NCI-H1048 (cell line): Measurements from ENCODE around the gene MDGA2.
"Not testable (repeated sequence)": the region's sequence is repeated elsewhere in the genome, so short reads cannot be mapped to it uniquely, and the experiment has no call there.

Experiments
- DNase-seq: peaks from one replicate; lab custom pipeline; 2025; lab: John Stamatoyannopoulos, UW

Gene MDGA2

DNA sequence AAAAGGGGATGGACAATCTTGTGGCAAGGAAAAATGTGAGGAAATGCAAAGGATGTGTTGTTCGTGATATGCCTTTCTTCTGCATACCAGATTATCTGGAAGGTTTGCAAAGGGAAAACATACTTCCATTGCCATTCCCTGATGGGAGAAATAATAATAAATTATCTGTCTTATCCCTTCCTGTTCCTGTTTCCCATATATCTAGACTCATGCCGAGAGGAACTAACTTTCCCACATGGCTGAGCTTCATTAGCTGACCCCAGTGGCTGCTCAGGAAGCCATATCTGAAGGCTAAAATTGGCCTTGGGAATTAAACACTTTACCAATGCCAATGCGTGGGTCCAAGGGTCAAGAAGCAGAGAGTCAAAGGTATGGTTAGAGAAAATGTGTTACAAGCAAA, 439.8 kb downstream of the MDGA2 start:
- DNase-seq: no peak

DNA sequence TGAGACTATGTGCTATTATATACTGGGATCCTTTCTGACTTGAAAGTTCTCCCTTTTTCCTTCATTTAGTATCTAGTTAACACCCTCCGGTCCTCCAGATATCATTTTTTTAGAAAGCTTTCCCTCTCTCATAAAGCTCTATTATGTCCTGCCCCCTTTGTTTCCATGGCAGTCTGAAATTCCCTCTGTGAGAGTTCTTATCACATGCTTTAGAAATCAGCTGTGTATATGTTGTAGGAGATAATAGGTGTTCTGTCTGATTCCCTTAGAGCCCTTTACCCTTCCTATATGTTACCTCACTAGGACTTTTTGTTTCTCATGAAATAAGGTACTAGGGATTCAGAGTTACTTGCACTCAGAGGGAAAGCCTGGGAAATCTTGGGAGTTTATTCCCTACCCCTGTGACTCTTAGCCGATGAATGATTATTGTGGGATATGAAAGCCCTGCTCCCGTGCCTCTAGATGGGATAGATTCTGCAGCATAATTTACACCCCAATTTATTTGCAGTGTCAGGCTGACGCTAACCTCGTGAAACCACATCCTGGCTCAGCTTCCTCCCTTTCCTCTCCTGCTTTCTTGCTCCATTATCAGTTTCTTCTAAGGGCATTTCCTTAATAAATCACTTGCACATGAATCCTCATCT, 448.4 kb downstream of the MDGA2 start:
- DNase-seq: no peak

DNA sequence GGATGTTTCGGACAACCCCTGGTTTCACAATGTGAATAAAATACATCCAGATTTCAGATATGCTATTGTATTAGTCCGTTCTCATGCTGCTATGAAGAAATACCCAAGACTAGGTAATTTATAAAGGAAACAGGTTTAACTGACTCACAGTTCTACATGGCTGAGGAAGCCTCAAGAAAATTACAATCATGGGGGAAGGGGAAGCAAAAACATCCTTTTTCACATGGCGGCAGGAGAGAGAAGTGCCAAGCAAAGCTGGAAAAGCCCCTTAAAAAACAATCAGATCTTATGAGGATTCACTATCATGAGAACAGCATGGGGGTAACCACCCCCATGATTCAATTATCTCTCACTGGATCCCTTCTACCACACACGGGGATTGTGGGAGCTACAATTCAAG, 451.7 kb downstream of the MDGA2 start:
- DNase-seq: no peak

DNA sequence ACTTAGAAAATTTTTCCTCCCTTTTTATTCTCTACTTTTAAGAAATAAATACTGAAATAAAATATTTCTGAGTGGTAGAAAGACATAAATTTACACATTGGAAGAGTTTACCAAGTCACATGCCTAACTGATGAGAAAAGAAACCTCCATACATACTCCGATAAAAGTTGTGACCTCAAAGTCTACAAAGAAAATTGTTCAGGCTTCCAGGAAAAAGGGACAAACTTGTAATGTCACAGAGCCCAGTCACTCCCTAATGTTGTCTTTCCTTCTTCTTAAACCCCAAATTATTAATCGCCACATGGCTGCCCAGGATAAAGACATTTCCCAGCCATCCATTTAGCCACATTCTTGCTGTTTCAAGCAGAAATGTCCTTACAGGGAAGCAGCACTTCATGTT, 455.3 kb downstream of the MDGA2 start:
- no peak for DNase-seq

DNA sequence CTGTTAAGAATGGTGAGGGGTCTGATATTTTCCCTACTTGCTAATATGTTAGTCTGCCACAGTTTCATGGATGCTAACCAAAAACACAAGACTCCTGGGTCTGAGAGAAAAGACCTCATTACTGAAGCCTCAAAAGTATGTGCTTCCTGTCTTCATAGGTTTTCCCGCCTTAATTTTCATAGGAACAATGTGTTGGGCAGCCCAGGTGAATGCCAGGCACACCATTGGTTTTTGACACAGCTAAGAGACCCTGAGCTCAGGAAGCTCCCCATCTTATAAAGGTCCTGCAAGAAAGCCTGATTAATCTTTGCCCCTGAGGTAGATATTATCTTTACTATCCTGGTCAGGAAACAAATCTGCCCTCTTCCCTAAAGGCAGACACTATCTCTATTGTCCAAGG, 464.1 kb downstream of the MDGA2 start:
- DNase-seq: no peak

DNA sequence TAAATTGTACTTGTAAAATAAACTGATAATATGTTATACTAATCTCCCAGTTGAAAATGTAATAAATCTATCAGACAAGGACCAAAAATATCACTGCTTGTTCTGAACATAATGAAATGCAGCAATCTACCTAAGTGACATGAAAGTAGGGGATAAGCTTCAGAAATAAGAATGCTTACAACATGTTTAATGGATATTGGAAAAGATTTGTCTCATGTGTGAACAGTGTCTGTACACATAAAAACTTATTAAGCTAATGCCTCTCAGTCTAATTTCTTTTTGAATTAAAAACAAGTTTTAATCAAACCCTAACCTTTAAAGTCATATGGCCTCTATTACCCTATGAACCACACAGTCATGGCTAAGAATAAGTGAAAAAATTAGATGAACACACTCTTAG, 465.3 kb downstream of the MDGA2 start:
- DNase-seq: no peak

DNA sequence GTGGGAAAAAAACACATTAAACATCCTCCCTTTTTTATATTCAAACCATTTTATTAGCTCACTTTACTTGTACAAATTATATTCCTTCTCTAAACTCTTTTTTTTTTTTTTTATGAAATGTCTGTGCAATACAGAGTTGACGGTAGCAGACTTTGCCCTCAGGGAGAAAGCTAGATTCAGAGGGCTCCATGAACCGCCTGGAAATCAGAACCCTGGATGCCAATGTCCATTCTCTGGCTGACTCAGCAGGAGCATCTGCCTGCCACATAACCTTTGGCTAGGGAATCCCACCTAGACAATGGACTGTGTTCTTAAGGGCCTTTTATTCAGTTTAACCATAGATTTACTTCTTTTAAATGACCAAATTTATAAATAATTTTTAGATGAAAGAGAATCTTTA, 467.0 kb downstream of the MDGA2 start:
- no peak for DNase-seq

DNA sequence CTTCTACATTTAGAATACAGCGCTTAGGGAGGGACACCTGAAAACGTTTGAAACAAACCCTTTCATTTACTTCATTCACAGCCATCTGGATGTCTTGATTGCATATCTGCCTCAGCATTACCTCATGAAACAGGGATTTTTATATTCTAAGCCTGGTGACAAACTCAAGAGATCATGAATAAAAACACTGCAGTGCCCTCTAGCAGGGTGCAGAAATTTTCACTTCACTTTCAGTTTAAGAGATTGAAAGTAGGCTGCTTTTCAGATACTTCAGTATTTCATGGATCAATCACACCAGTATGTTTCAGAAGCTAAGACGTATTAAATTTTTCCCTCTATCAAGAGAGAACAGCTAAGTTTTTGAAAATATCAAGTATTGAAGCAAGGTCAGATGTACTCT, 467.8 kb downstream of the MDGA2 start:
- no peak for DNase-seq

DNA sequence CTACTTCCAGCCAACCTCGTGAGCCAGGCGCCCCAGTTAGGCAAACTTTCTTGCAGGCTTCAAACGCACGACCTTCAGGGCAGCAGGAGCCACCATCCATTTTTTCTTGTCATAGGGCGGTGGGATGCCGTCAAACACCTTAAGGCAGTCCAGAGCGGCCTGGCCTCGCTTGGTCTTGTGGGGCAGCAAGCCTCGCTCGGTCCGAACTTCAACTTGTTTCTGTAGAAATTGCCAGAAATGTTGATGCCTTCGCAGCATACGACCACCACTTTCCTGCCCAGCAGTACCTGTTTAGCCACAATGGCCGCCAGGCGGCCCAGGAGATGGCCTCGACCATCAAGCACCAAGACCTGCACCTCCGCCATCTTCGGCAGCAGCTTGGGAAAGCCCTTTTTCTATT, 474.7 kb downstream of the MDGA2 start:
- no peak for DNase-seq

DNA sequence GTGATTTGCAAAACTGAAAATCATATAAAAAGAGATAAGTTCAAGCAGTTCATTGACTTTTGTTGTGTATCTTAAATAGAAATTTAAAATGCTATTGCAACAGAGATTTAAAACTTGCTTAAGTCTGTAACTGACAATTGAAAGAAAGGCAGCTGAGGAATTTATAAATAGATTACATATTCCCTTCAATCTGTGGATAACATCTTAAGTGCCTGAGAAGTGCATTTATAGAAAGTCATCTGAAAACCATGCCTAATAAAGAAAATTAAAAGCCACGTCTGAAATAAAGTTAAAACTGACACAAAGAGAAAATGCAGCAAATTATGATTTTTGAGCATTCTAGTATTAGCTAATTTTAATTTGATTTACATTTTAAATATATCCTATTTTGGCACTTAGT, 479.8 kb downstream of the MDGA2 start:
- no peak for DNase-seq

DNA sequence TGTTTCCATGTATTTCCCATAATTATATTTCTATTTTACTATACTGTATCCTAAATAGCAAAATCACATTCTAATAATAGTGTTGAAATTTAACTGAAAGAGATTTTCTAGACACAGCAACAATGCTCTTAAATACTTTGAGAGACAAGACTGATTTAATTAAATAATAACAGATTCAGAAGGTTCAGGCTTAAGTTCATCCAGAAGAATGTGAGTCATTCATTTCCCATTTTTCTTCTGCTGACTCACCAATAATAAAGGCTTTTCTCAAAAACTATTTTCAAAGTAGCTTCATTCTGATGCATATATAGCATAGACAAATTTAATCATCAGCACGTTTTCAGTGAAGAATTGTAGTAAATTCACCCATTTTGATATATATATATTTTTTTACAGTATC, 481.4 kb downstream of the MDGA2 start:
- no peak for DNase-seq

DNA sequence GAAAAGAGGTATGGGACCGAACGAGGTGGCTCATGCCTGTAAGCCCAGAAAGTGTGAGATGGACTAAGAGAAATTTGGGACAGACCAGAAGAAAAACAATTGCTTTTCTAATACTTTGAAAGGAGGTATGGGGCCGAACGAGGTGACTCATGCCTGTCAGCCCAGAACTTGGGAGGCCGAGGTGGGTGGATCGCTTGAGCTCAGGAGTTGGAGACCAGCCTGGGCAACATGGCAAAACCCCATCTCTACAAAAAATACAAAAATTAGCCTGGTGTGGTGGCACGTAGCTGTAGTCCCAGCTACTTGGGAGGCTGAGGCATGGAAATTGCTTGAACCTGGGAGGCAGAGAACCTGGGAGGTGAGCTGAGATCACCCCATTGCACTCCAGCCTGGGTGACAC, 483.2 kb downstream of the MDGA2 start:
- DNase-seq: not testable (repeated sequence)

DNA sequence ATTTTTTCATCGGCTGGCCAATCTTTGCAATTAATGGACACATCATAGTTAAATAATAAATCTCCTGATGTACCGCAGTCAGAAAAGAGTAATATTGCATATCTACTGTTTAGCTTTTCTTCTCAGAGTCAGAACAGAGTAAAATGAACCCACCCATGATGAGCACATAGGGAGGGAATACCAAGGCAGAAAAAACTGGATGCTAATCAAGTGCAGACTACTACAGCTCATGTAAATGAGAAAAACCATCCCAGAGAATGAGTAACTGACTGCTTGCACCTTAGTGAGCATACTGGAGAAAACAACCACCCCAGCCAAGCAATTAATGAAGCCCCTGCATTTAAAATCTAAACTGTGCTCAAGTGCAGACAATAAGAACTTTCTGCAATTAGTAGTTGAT, 483.7 kb downstream of the MDGA2 start:
- DNase-seq: no peak

DNA sequence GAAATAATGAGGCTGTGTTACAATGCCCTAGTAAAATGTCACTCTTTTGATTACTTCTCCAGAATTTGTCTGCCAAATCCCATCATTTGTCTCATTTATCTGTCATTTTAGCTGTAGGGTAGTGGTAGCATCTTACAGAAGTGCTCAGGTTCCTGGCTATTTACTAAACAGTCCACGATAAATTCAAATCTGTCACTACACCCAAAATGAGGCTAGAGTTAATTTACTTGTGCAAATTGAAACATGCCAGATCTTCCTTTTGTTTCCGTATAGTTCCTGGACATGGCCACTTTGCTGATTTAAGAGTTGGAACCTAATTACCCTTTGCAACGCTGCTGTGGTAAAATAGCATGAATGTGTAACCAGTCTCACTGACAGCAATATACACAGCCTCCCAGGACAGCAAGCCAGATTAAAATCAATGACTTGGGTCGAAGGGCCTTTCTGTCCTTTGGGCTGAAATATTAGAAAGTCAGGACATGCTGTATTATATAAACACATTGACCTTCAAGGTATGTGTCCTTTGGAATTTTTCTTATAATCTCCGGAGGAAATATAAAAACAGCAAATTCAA, 485.4 kb downstream of the MDGA2 start:
- DNase-seq: no peak

DNA sequence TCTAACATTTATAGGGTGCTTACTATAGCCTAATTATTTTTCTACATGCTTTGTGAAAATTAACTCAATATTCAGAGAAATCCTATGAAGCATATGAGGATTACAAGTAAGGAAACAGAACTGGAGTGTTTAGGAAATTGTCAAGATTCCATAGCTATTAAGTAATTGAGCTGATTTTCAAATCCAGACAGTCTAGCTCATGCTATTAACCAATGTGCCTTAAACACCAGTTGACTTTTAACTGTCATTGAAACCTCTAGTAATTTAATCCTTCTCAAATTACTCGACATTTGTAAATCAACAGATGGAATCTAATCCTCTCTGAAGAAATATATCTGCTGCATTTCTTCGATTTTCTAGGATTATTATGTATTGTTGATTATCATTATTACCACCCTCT, 488.9 kb downstream of the MDGA2 start:
- DNase-seq: no peak

DNA sequence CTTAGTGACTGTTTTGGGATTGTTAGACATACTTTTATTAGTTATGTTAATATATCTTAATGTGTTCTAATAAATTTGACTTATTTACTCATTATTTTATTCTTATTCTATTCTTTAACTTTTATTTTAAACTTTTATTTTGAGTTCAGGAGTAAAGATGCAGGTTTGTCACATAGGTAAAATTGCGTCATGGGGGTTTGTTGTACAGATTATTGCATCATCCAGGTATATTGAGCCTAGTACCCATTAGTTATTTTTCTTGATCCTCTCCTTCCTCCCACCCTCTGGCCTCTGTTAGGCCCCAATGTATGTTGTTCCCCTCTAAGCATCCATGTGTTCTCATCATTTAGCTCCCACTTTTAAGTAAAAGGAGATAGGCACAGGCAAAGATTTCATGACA, 495.5 kb downstream of the MDGA2 start:
- no peak for DNase-seq

DNA sequence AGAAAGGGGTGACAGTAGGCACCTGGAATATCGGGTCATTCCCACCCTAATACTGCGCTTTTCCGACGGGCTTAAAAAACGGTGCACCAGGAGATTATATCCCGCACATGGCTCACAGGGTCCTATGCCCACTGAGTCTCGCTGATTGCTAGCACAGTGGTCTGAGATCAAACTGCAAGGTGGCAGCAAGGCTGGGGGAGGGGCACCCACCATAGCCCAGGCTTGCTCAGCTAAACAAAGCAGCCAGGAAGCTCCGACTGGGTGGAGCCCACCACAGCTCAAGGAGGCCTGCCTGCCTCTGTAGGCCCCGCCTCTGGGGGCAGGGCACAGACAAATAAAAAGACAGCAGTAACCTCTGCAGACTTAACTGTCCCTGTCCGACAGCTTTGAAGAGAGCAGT, 503.5 kb downstream of the MDGA2 start:
- DNase-seq: not testable (repeated sequence)

DNA sequence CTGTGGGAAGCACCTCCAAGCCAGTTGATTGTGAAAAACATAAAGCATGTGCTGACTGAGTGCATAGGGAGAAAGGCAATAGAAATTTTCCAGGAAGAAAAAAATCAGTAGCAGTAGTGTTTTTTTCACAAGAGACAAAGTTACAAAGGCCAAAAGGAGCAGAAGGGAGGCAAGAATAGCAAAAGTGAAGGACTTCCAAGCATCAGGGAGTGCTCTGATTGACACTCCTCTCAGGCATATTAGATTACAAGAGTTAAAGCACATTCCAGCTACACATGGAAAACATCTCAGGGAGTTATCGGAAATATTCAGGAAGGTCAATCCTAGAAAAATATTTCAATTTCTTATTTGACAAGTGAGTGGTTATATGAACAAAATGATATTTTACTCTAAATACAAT, 508.0 kb downstream of the MDGA2 start:
- DNase-seq: no peak

DNA sequence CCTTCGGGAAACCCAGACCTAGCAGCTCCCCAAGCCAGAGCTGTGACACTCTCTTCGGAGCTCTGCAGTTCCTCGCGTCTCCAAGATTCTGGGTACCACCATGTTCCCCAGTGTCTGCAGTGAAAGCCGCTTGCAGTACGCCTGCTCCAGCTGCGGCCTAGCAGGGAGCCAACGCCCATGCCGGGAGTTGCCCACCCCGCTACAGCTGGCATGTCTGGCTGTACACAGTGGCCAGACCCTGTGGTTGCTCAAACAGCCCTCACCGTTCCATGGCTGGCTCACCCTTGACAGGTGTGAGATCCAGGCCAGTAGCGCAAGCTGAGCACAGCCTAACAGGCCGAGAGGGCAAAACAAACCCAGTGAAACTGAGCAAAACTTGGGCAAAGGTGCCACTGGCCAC, 520.0 kb downstream of the MDGA2 start:
- no peak for DNase-seq

DNA sequence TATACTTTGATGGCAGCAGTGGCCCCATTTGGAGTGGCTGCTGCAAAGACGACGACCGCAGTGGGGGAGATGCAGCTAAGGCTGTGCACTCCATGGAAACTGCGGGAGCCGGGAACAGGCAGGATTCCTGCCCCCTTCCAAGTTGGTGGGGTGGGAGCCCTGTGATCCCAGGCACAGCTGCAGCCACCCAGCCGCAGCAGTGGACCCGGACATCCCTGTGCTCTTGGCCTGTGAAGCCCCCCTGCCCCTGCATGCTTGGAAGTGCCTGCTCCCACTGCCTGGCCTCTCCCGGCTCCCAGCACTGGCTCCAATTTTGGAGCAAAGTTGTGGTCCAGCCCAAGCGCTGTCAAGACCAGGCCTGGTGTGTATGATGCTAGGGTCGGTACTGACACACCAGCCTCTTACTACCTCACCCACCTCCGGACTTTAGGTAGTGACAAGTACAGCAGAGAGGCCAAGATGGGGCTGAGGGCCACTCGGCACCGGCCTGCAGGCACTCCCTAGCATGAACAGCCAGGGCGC, 521.1 kb downstream of the MDGA2 start:
- no peak for DNase-seq

DNA sequence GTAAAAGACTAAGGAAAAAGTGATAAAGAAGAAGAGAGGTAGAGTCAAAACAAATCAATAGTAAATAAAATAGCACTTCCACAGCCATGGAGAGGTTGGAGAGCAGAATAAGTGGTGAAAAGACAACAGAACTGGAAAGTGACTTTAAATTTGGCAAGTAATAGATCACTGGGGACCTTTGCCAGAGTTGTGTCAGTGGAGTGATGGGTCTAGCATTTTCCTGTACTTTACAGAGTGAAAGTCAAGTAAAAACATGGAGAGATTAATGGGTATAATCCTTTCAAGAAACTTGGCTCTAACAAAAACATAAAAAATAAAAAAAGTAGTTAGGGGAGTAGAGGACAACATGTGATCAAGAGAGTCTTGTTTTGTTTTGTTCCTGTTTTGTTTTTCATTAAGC, 521.7 kb downstream of the MDGA2 start:
- no peak for DNase-seq

DNA sequence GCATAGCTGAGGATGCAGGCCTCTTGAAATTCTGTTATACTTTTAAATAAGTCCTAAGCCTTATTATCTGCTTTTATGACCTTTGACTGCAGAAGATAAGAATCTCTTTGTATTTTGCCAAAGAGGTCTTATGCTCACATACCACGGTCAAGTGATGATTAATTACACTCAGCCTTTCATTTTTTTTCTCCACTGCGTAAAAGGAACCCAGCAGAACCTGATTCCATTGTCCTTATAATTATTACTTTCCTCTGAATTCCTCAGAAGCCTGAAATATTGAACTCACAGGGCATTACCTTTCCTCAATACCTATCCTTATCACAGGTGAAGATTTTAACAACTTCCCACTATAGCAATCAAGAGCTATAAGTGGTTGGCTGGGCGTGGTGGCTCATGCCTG, 525.1 kb downstream of the MDGA2 start:
- no peak for DNase-seq

DNA sequence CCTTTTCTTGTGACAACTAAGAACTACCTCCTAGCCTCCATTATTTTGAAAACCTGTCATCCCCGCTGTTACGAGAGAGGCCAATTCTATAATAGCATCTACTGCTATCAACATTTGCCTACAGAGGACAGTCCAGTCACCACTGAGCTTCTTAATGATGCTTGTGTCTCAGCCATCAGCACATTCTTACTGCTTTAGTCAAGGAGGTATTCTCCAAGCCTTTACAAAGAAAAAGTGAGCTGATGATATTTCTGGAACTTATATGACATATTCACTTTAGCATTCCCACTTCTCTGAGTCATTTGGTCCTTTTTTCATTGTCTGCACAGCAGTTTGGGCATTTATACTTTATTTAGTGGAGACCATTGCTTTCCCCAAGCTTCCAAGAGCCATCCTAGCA, 526.1 kb downstream of the MDGA2 start:
- no peak for DNase-seq

DNA sequence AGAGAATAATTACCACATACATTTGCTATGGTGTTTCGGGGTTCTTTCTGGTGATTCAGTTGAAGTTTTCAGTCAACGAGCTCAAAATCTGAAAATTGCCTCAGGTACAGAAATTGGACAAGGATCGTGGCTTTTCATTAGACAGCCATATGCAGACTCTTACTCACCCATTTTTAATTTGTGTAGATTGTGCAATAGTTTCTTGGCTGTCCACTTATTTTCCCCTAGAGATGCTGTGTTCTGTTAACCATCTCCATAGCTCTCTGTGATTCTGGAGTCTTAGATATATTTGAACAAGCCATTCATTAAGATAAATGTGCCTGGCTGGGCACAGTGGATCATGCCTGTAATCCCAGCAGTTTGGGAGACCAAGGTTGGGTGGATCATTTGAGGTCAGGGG, 526.7 kb downstream of the MDGA2 start:
- no peak for DNase-seq
